BLaER1 (cell line): ENCODE data around the gene SLC10A6.
A peak's percentile ranks its signal among the peaks of the same experiment; 100 is the strongest.

ENCODE experiments used
- H3K27ac ChIP-seq: shearing (Covaris generic); formaldehyde crosslinking; 2 replicates; pipeline ENCODE4 v1.8.1; 2022
- H3K27me3 ChIP-seq: shearing (Covaris generic); formaldehyde crosslinking; 2 replicates; pipeline ENCODE4 v1.8.1; 2022
- H3K36me3 ChIP-seq: shearing (Covaris generic); formaldehyde crosslinking; 2 replicates; pipeline ENCODE4 v1.8.1; 2022
- H3K4me1 ChIP-seq: shearing (Covaris generic); formaldehyde crosslinking; 2 replicates; pipeline ENCODE4 v1.8.1; 2022
- H3K4me2 ChIP-seq: shearing (Covaris generic); formaldehyde crosslinking; 2 replicates; pipeline ENCODE4 v1.8.1; 2022
- H3K4me3 ChIP-seq: shearing (Covaris generic); formaldehyde crosslinking; 2 replicates; pipeline ENCODE4 v1.8.1; 2022
- H3K9ac ChIP-seq: shearing (Covaris generic); formaldehyde crosslinking; 2 replicates; pipeline ENCODE4 v1.8.1; 2022
- H3K9me3 ChIP-seq: shearing (Covaris generic); formaldehyde crosslinking; 2 replicates; pipeline ENCODE4 v1.8.1; 2022
- H4K20me1 ChIP-seq: shearing (Covaris generic); formaldehyde crosslinking; 2 replicates; pipeline ENCODE4 v1.8.1; 2022
- Cebpa-rat ChIP-seq: shearing (Covaris generic); IDR thresholded peaks from 2 replicates; pipeline ENCODE4 v1.8.1; 2022

SLC10A6 gene

GRCh38 chr4:86848136-86848535 lies 1.0 kb downstream of the SLC10A6 start:
- Histone ChIP-seq H3K9ac (no peak overlapping the region), H3K36me3 (no peaks in the 10 kb centered on the region), H3K4me1 (peaks cover 20% of the 10 kb centered on the region), H3K4me3 (no peak overlapping the region), H3K9me3 (0 out of 2 replicates have a peak, but pooled peaks cover 4% of the 10 kb centered on the region), H4K20me1 (no peaks in the 10 kb centered on the region), H3K4me2 (peak overlapping the region; percentile 40), H3K27ac (no peak overlapping the region), H3K27me3 (no peaks in the 10 kb centered on the region)
- no peak for TF ChIP-seq Cebpa-rat

DNA sequence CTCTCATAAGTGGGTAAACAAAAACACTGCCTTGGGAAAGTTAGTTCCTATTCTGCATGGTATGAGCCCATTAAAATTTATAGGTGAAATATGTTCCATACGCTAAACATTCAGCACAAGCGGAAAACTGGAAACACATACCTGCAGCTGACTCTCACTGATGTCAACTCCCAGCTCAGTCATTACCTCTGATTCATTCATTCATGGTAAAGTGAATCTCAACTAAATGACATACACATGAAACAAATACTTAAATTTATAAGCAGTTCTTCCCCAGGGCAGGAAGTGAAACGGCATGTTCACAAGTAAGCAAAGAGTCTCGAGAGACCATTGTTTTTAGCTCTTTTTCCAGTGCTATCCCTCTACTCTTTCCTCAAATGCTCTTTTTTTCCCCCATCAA lies 1.6 kb downstream of the SLC10A6 start:
- Histone ChIP-seq H4K20me1 (no peaks in the 10 kb centered on the region), H3K4me3 (no peak overlapping the region), H3K27me3 (no peaks in the 10 kb centered on the region), H3K9me3 (0 out of 2 replicates have a peak, but pooled peaks cover 4% of the 10 kb centered on the region), H3K36me3 (no peaks in the 10 kb centered on the region), H3K9ac (no peak overlapping the region), H3K27ac (no peak overlapping the region), H3K4me2 (peak overlapping the region; percentile 40), H3K4me1 (peaks cover 20% of the 10 kb centered on the region)
- no peak for TF ChIP-seq Cebpa-rat

DNA sequence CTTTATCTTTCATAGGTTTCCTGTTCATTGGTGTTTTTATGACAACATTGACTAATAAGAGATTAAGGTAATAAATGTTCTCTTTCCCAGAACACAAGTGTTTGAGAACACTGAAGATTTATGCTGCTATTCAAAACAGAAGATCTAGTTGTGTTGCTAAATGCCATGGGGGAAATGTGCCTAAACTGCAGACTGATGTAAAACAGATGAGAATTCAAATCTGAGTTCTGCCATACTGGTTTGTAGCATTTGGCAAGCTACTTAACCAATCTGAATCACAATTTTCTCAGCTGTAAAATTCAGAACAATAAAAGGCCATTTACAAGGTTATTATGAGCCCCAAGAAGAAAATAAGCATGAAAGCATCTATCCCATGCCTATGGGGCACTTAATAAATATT lies 2.3 kb downstream of the SLC10A6 start:
- H3K4me2 ChIP-seq, result no peak overlapping the region
- H3K9me3 ChIP-seq, result 0 out of 2 replicates have a peak, but pooled peaks cover 4% of the 10 kb centered on the region
- H3K4me1 ChIP-seq, result peaks cover 20% of the 10 kb centered on the region
- H3K27me3 ChIP-seq, result no peaks in the 10 kb centered on the region
- H4K20me1 ChIP-seq, result no peaks in the 10 kb centered on the region
- H3K9ac ChIP-seq, result no peak overlapping the region
- H3K36me3 ChIP-seq, result no peaks in the 10 kb centered on the region
- H3K27ac ChIP-seq, result no peak overlapping the region
- H3K4me3 ChIP-seq, result no peak overlapping the region
- no peak for TF ChIP-seq Cebpa-rat

GRCh38 chr4:86845593-86845992 lies 3.6 kb downstream of the SLC10A6 start:
- Histone ChIP-seq H3K4me1 (peaks cover 20% of the 10 kb centered on the region), H3K27me3 (no peaks in the 10 kb centered on the region), H3K4me2 (no peak overlapping the region), H3K9ac (no peak overlapping the region), H3K4me3 (no peak overlapping the region), H3K36me3 (no peaks in the 10 kb centered on the region), H3K27ac (no peak overlapping the region), H4K20me1 (no peaks in the 10 kb centered on the region), H3K9me3 (0 out of 2 replicates have a peak, but pooled peaks cover 4% of the 10 kb centered on the region)
- no peak for TF ChIP-seq Cebpa-rat

- 0 out of 2 replicates have a peak, but pooled peaks cover 4% of the 10 kb centered on the region for H3K9me3 ChIP-seq
- no peaks in the 10 kb centered on the region for H3K4me1 ChIP-seq
- H3K27me3 ChIP-seq, result no peaks in the 10 kb centered on the region
- no peak for TF ChIP-seq Cebpa-rat
- H3K36me3 ChIP-seq, result no peaks in the 10 kb centered on the region
- H3K4me3 ChIP-seq, result no peak overlapping the region
- no peak overlapping the region for H3K9ac ChIP-seq
- no peak overlapping the region for H3K4me2 ChIP-seq
- H3K27ac ChIP-seq, result no peak overlapping the region
- no peaks in the 10 kb centered on the region for H4K20me1 ChIP-seq
Measured at GRCh38 chr4:86841309-86841708, 7.9 kb downstream of the SLC10A6 start.

DNA sequence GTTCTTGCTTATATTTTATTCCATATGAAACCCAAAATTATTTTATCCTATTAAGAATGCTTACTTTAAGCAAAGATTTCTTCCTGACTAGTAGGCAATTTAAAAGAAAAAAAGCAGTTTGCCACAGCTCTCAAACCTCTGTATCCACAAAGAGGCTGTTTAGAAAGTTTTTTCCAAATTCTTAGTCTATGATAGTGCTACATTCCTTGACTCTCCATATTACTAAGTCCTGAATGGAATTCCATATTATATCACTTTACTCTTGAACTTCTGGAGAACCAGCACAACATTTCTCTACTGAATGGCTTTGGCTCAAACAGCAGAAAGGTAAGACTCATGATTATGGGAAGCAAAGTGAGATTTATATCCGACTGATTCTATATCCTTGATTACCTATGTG lies 8.3 kb downstream of the SLC10A6 start:
- Histone ChIP-seq H3K9me3 (0 out of 2 replicates have a peak, but pooled peaks cover 4% of the 10 kb centered on the region), H3K36me3 (no peaks in the 10 kb centered on the region), H3K4me3 (no peak overlapping the region), H3K4me2 (no peak overlapping the region), H3K27me3 (no peaks in the 10 kb centered on the region), H3K27ac (no peak overlapping the region), H3K4me1 (no peaks in the 10 kb centered on the region), H3K9ac (no peak overlapping the region), H4K20me1 (no peaks in the 10 kb centered on the region)
- no peak for TF ChIP-seq Cebpa-rat

DNA sequence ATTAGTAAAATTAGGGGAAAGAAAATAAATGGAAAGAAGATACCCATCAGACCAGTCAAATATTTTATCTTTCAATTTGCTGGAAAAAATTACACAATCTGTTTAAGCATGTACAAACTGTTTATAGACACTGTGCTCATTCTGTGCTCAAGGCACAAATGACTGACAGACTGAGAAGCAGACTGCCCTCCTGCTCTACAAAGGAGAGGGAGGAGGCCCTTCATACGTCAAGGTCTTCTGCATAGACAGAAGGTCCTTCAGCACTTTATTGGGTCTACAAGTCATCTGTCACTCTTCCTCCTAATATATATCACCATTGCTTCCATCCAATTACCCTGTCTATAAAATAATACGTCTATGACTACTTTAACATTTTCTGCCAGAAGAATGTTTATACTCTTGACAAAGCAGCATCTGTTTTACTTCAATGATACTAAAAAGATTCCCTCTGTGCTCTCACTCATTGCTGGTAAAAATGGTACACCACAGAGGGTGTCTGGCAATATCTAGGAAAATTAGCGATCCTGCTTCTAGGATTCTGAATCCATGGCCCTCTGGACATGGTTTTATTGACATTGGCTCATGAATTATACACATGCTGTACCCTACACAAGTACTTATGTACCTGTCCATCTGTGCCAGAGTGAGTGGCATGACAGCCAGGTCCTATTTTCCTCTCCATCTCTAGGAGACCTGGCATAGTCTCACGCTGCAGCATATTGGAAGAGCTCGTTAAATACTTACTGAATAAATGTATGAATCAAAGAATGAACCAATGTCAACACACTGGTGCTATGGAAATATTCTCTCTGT lies 11.3 kb downstream of the SLC10A6 start:
- no peak for TF ChIP-seq Cebpa-rat

DNA sequence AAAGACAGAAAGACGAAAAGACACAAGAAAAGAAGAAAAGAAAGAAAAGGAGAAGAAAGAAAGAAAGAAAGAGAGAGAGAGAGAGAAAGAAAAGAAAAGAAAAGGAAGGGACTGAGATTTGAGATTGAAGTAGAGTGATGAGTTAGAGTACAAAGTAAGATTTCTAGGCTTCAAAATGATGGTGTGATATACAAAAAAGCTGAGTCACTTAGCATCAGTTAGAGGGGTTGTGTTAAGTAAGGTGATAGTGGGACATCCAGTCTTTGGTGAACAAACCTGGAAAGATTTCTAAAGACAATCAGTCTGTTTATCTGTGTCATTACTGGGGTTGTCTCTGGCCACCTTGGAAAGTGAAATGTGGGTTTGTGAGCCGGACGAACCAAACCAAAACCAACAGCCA lies 13.5 kb downstream of the SLC10A6 start:
- no peak overlapping the region for H3K4me3 ChIP-seq
- TF ChIP-seq Cebpa-rat, result no peak
- no peak overlapping the region for H3K4me2 ChIP-seq
- H3K36me3 ChIP-seq, result no peaks in the 10 kb centered on the region
- no peak overlapping the region for H3K27ac ChIP-seq
- no peaks in the 10 kb centered on the region for H3K9me3 ChIP-seq
- H3K9ac ChIP-seq, result no peak overlapping the region
- no peaks in the 10 kb centered on the region for H4K20me1 ChIP-seq
- no peaks in the 10 kb centered on the region for H3K4me1 ChIP-seq
- no peaks in the 10 kb centered on the region for H3K27me3 ChIP-seq

More for the DNA sequence above, 11.3 kb downstream of the SLC10A6 start:
- Histone ChIP-seq H3K4me1 (no peaks in the 10 kb centered on the region), H3K9ac (no peak overlapping the region), H3K4me2 (no peak overlapping the region), H4K20me1 (no peaks in the 10 kb centered on the region), H3K9me3 (no peaks in the 10 kb centered on the region), H3K4me3 (no peak overlapping the region), H3K36me3 (no peaks in the 10 kb centered on the region), H3K27me3 (no peaks in the 10 kb centered on the region), H3K27ac (no peak overlapping the region)

GRCh38 chr4:86834901-86835300 lies 14.3 kb downstream of the SLC10A6 start:
- Histone ChIP-seq H4K20me1 (no peaks in the 10 kb centered on the region), H3K4me1 (no peaks in the 10 kb centered on the region), H3K4me2 (no peak overlapping the region), H3K9me3 (no peaks in the 10 kb centered on the region), H3K9ac (no peak overlapping the region), H3K4me3 (no peak overlapping the region), H3K36me3 (no peaks in the 10 kb centered on the region), H3K27ac (no peak overlapping the region), H3K27me3 (no peaks in the 10 kb centered on the region)
- no peak for TF ChIP-seq Cebpa-rat

- Histone ChIP-seq H3K4me3 (no peak overlapping the region), H3K9ac (no peak overlapping the region), H3K9me3 (no peaks in the 10 kb centered on the region), H3K27ac (no peak overlapping the region), H3K4me2 (no peak overlapping the region), H3K36me3 (no peaks in the 10 kb centered on the region), H3K27me3 (no peaks in the 10 kb centered on the region), H4K20me1 (no peaks in the 10 kb centered on the region), H3K4me1 (no peaks in the 10 kb centered on the region)
- TF ChIP-seq Cebpa-rat, result no peak
Measured at GRCh38 chr4:86833615-86834014, 15.6 kb downstream of the SLC10A6 start.
